K562 (cell line): ENCODE data around the gene KCNK3. TPM values are rescaled to one million over a fixed set of nuclear protein-coding genes. Genes with fewer than 3 reads are reported as not detected.

Source experiments
- ATAC-seq: fragments of 200-7000 bp; cut with Tn5 transposase; 3 replicates; pipeline ENCODE4 v1.9.1; 2020; ENCODE audit warnings: moderate library complexity
- BruUV-seq: library from RNA; stranded (reverse); fragments of 400-500 nt; replicated peaks from 2 replicates; lab custom pipeline; 2021; lab: Mats Ljungman, UMichigan
- CTCF ChIA-PET: fragments of 300-600 bp; formaldehyde crosslinking; extraction: SDS; loops from one replicate; lab custom pipeline; 2021; ENCODE audit warnings: low intra/inter-chr PET ratio; lab: Yijun Ruan, JAX
- POLR2A ChIA-PET: fragments of 300-600, 350-650 bp; sonication (Branson Sonifier 250); formaldehyde crosslinking; extraction: SDS; loops from one replicate; lab custom pipeline; 2021; ENCODE audit warnings: antibody characterized with exemption, inconsistent platforms; lab: Yijun Ruan, JAX
- DNase-seq, 4 experiments: peaks; one replicate each; pipeline versions ENCODE4 v3.0.0 to v3.0.0-alpha.2; 2011 to 2018; ENCODE audit warnings: low spot score in 3 of 4, mixed read lengths in 3 of 4; ENCODE audit errors: extremely low read depth in 1 of 4
- FAIRE-seq: peaks from 2 replicates; lab custom pipeline; 2011; peaks lifted over from hg19 to GRCh38; lab: Jason Lieb, UNC
- H2AFZ ChIP-seq: 2 replicates; pipeline ENCODE4 v1.6.0; 2011; ENCODE audit warnings: low read depth, low read length, control low read depth, inconsistent platforms
- H3K27ac ChIP-seq: fragments of 200-600 bp; 3 replicates; pipeline ENCODE4 v1.8.0; 2011; ENCODE audit warnings: low read depth, mild to moderate bottlenecking, control low read depth, inconsistent platforms, low read length, moderate library complexity, mixed read lengths; ENCODE audit errors: extremely low read depth
- H3K27me3 ChIP-seq, 2 experiments: fragments of 300-600 bp in 1 of 2; 2 replicates in 1 of 2; 3 replicates in 1 of 2; pipeline versions ENCODE4 v1.6.0 to v1.8.0; 2011; ENCODE audit warnings: inconsistent platforms in 2 of 2, low read length in 2 of 2, mild to moderate bottlenecking in 1 of 2, mixed read lengths in 1 of 2, moderate library complexity in 1 of 2; ENCODE audit not compliant: control insufficient read depth in 2 of 2, insufficient read depth in 2 of 2
- H3K36me3 ChIP-seq: fragments of 300-600 bp; 3 replicates; pipeline ENCODE4 v1.8.0; 2011; ENCODE audit warnings: mild to moderate bottlenecking, low read length, inconsistent platforms; ENCODE audit not compliant: control insufficient read depth, insufficient read depth
- H3K4me1 ChIP-seq, 2 experiments: fragments of 200-600 bp in 1 of 2; replicated peaks in 1 of 2; 2 replicates in 1 of 2; 3 replicates in 1 of 2; pipeline versions ENCODE4 v1.5.1 to v1.8.0; 2011; ENCODE audit warnings: inconsistent platforms in 2 of 2, low read length in 2 of 2, mild to moderate bottlenecking in 1 of 2, mixed read lengths in 1 of 2, moderate library complexity in 1 of 2; ENCODE audit not compliant: control insufficient read depth in 2 of 2, insufficient read depth in 2 of 2
- H3K4me2 ChIP-seq: 2 replicates; pipeline ENCODE4 v1.6.1; 2011; ENCODE audit warnings: low read length, control low read depth, inconsistent platforms, mixed read lengths; ENCODE audit not compliant: insufficient read depth
- H3K4me3 ChIP-seq: fragments of 200-600 bp; sonication (generic), shearing (Covaris generic); 2 replicates; pipeline ENCODE4 v1.5.1; 2016; ENCODE audit warnings: control low read depth, inconsistent platforms
- H3K79me2 ChIP-seq: fragments of 200-600 bp; 3 replicates; pipeline ENCODE4 v1.8.0; 2011; ENCODE audit warnings: low read length, inconsistent platforms; ENCODE audit not compliant: control insufficient read depth, insufficient read depth
- H3K9ac ChIP-seq, 2 experiments: 2 replicates each; pipeline versions ENCODE4 v1.6.0 to v1.6.1; 2011; ENCODE audit warnings: low read depth in 2 of 2, low read length in 2 of 2, control low read depth in 1 of 2, inconsistent platforms in 1 of 2, mild to moderate bottlenecking in 1 of 2, mixed read lengths in 1 of 2; ENCODE audit not compliant: insufficient read depth in 1 of 2
- H3K9me1 ChIP-seq: one replicate; pipeline ENCODE4 v1.6.0; 2011; ENCODE audit warnings: inconsistent platforms, mild to moderate bottlenecking, low read length, moderate library complexity; ENCODE audit not compliant: control insufficient read depth, insufficient read depth
- H3K9me3 ChIP-seq: replicated peaks from 2 replicates; pipeline ENCODE4 v1.5.1; 2011; ENCODE audit warnings: low read depth, low read length, inconsistent platforms; ENCODE audit not compliant: control insufficient read depth, insufficient read depth
- H4K20me1 ChIP-seq: replicated peaks from 2 replicates; pipeline ENCODE4 v1.6.1; 2011; ENCODE audit warnings: low read length, inconsistent platforms, mixed read lengths; ENCODE audit not compliant: control insufficient read depth, insufficient read depth
- ELK1 ChIP-seq: sonication (generic); formaldehyde crosslinking; IDR thresholded peaks from 2 replicates; pipeline ENCODE4 v1.8.1; 2022; ENCODE audit warnings: missing genetic modification reagents
- ETS1 ChIP-seq: conservative IDR thresholded peaks from 2 replicates; pipeline ENCODE4 v1.6.1; 2011; ENCODE audit warnings: low read depth, mild to moderate bottlenecking, low read length; ENCODE audit not compliant: control insufficient read depth
- FUS ChIP-seq: fragments of 200-400 bp; formaldehyde crosslinking; optimal IDR thresholded peaks from 2 replicates; pipeline ENCODE3; 2017; ENCODE audit warnings: low read depth, low read length
- MTA2 ChIP-seq: fragments of 450-650 bp; IDR thresholded peaks from 2 replicates; pipeline ENCODE4 v1.6.1; 2016; ENCODE audit warnings: low read depth
- WGBS: fragments of 100-300 bp; shearing (Covaris generic); methylation state at CpG from one replicate; pipeline ENCODE4 v1.1.6; 2016; ENCODE audit warnings: low coverage, mixed read lengths; ENCODE audit not compliant: insufficient coverage; ENCODE audit errors: missing lambda C conversion rate; 5-methylcytosine and 5-hydroxymethylcytosine counted together
- in situ Hi-C: fragments of 300-500 bp; cut with MboI; formaldehyde crosslinking; loops from 4 replicates; pipeline ENCODE4 v1.15.0; 2018; ENCODE audit warnings: inconsistent platforms, mixed read lengths
- intact Hi-C: fragments of 100-400 bp; cut with micrococcal nuclease; formaldehyde crosslinking; loops from 2 replicates; pipeline ENCODE4 v1.14.2; 2022
- polyA plus RNA-seq, 8 experiments: library from polyadenylated mRNA; depleted of rRNA in 4 of 8; stranded (reverse) in 5 of 8; unstranded in 3 of 8; fragments of >200 nt; fragmentation: Nextera tagmentation in 2 of 8; fragmentation: Illumina TruSeq in 1 of 8; extraction: Ambion mirVana in 2 of 8; extraction: Trizol in 1 of 8; gene quantifications; 2 replicates each; pipeline versions ENCODE4 v1.2.1 to v1.2.3, GENCODE V29; 2011 to 2014; ENCODE audit warnings: inconsistent platforms in 1 of 8, missing spikeins in 1 of 8
- total RNA-seq, 7 experiments: library from RNA; depleted of rRNA in 6 of 7; stranded (reverse); fragments of >200 nt in 6 of 7; fragmentation: Illumina TruSeq in 2 of 7; extraction: Trizol in 2 of 7; gene quantifications; 2 replicates each; pipeline versions ENCODE4 v1.2.1 to v1.2.3, GENCODE V29; 2011 to 2021; ENCODE audit warnings: low replicate concordance in 1 of 7

KCNK3 gene
- total and polyA plus RNA-seq, 9 of the 15 experiments (the other 6 are each of a cell fraction or from before 2014, with no cell fraction given), result 0.01 to 0.20 (median 0.07) TPM; not detected in 5

DNA sequence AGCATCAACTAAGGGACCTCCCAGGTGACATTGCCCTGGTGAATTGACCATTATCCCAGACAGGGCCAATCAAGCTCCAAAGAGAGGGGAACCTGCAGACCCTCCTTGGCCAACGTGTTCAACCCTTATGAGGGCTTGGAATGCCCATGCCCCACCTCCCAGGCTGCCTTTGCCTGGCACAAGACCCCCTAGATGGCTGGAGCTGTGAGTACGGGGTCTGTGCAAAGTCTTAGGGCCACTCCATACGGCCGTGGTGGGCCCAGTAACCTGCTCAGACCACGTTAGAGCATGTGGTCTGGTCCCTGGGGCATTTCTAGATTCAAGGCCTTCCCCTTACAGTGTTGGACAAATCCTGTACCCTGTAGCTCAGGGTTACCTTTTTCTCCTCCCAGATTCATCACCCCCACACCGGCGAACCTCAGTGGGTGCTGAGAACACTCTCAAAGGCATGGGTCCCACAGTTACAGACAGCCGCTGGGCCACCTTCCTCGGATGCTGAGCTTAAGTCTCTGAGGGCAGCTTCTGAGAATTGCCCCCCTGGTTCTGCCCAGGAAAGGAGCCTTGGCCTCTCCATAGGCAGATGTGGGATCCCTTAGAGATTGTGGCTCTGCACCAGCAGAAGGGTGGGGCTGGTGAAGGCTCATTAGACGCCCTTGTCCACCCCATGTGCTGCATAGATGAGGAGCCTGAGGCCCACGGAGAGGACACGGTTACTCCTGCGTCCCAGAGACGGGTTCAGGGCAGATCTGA, 18.3 kb upstream of the KCNK3 start:
- ChIA-PET CTCF (no interaction called here), POLR2A (interaction anchor here (0.6 to 1.2 kb wide), 2 partner anchors 8 to 714 kb away, joined by 3 read pairs; no protein-coding TSS in a partner anchor)
- Histone ChIP-seq H3K4me2 (no peak overlapping the region), H3K36me3 (no peaks in the 10 kb centered on the region), H3K27ac (no peak overlapping the region)
- ATAC-seq, result no peak
- WGBS, result 0% methylated on average over 12 of the region's 14 CpGs
- TF ChIP-seq MTA2, result no peak
- no peak for TF ChIP-seq ELK1
- TF ChIP-seq FUS, result no peak
- TF ChIP-seq ETS1, result no peak
- TF ChIP-seq, all 486 proteins: peak for 0
- in situ Hi-C loops, result no loop called here
- Histone ChIP-seq H2AFZ (no peak overlapping the region), H3K79me2 (no peaks in the 10 kb centered on the region), H3K4me1 (no peaks in the 10 kb centered on the region), H3K4me3 (no peak overlapping the region), H3K27me3 (peaks cover 16 to 51% of the 10 kb centered on the region in 2 experiments), H3K9me1 (no peaks in the 10 kb centered on the region), H4K20me1 (no peaks in the 10 kb centered on the region), H3K9ac (no peak overlapping the region), H3K9me3 (0 out of 2 replicates have a peak, but pooled peaks cover 3% of the 10 kb centered on the region)
- no peak for DNase-seq
- BruUV-seq, result no TSS peak
- no peak for FAIRE-seq
- intact Hi-C loops, result no loop called here
